GM21367 (cell line): ENCODE measurements around the gene IDI2.
"Not testable (repeated sequence)": the region's sequence is repeated elsewhere in the genome, so short reads cannot be mapped to it uniquely, and the experiment has no call there.

Experiments
- ATAC-seq: cut with Tn5 transposase; IDR thresholded peaks from one replicate; pipeline ENCODE4 v1.9.1; 2021; ENCODE audit not compliant: unreplicated experiment

IDI2 gene

DNA sequence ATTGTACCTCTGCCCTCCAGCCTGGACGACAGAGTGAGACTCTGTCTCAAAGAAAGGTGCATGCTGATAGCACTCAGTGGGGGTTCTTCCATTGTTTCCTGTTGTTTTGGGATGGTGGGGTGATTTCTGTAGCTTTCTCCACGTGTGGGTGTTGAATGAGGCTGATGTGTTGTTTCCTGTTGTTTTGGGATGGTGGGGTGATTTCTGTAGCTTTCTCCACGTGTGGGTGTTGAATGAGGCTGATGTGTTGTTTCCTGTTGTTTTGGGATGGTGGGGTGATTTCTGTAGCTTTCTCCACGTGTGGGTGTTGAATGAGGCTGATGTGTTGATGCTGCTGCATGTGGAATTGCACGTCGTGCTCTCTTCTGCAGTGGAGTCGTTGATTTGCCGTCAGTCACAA lies 15.7 kb downstream of the IDI2 start:
- ATAC-seq, result not testable (repeated sequence)

DNA sequence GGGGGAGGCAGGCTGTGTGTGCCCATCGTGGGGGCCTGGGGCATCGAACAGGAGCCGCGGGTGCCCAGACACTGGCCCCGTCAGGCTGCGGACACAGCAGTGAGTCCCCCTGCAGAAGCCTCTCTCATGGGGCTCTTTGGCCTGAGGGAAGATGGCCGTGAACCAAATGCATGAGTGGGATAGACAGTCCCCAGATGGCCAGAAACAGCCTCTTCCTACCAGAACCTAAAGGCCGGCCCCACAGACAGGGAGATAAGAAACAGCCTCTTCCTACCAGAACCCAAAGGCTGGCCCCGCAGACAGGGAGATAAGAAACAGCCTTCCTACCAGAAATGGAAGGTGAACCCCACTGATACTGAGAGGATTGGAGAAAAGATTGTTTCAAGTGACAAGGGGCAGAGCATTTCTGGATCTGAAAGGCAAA lies 16.6 kb downstream of the IDI2 start:
- no peak for ATAC-seq

DNA sequence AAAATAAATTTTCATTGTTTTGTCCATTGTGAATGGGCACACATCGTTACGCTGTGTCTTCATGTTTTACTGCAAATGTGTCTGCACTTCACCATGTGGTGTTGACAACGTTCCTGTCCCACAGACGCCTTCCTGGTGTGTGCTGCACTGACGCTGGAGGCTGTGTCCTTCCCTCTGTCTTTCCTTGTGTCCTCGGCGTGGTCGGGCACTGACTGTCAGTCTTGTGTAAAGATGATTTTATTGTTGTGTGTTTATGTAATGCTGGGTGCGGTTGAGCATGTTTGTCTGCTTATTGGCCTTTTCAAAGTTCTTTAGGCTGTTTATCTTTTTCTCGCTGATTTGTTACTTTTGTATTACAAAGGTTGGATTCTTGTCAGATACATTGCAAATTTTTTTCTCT lies 18.1 kb downstream of the IDI2 start:
- ATAC-seq, result no peak

DNA sequence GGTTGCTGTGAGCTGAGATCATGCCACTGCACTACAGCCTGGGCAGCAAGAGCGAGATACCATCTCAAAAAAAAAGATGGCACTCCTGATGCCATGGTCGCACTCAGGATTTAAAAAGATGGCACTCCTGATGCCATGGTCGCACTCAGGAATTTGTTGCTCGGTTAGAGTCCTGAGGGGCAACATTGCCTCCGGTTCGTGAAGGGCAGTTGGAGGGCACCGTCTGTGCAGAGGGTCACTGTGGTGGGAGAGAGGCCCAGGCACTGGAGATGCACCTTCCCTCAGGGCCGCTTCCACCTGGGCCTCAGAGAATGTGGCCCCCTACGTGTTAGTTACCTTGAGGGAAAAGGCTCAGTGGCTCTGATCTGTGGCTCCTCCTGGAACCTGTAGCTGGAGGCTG lies 19.1 kb downstream of the IDI2 start:
- ATAC-seq, result no peak

DNA sequence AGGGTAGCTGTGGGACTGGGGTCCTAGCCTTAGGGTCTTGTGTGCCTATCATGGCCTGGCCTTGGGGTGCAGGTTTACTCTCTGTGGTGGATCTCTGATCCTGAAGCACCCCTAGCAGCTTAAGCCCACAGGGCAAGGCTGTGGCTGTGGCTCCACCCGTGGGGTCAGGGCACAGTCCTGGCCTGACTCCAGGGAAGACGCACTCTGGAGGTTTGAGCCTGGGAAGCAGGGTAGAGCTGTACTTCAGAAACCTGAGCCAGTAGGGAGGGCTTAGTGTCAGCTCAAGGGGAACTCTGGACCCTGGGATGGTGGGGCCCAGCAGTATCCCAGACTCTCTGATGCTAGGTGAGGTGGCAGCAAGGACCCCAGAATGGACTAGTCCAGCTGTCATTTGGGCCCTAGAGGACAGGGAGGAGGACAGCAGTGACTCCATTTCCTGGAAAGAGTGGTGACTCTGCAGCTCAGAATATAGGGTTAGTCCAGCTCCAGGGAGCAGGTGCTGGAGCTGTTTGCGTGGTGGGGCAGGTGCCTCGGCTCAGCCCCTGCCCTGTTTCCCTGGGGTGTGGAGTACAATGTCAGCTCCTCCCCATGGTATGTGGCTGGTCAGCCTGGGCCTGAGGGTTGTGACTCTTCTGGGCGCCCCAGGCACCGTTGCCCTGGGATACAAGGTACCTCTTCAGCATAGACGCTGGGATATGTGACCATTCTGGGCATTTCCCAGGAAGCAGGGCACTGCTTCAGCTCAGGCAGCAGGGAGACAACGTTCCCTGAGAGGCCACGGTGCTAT lies 21.6 kb downstream of the IDI2 start:
- no peak for ATAC-seq

DNA sequence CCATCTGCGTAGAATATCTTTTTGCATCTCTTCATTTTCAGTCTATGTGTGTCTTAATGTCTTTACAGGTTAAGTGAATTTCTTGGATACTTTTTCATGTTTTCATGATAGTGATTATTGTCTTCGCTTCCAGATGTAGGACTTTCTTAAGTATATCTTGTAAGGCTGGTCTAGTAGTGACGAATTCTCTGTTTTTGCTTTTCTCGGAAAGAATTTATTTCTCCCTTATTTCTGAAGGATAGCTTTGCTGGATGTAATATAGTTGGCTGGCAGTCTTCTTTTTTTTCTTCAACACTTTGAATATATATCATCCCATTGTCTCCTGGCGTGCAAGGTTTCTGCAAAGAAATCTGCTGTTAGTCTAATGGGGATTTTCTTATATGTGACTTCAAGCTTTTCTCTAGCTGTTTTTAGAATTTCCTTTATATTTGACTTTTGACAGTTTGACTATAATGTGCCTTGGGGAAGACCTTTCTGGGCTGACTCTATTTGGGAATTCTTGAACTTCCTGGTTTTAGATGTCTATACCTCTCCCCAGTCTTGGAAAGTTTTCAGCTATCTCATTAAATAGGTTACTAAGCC lies 23.1 kb downstream of the IDI2 start:
- ATAC-seq, result no peak

DNA sequence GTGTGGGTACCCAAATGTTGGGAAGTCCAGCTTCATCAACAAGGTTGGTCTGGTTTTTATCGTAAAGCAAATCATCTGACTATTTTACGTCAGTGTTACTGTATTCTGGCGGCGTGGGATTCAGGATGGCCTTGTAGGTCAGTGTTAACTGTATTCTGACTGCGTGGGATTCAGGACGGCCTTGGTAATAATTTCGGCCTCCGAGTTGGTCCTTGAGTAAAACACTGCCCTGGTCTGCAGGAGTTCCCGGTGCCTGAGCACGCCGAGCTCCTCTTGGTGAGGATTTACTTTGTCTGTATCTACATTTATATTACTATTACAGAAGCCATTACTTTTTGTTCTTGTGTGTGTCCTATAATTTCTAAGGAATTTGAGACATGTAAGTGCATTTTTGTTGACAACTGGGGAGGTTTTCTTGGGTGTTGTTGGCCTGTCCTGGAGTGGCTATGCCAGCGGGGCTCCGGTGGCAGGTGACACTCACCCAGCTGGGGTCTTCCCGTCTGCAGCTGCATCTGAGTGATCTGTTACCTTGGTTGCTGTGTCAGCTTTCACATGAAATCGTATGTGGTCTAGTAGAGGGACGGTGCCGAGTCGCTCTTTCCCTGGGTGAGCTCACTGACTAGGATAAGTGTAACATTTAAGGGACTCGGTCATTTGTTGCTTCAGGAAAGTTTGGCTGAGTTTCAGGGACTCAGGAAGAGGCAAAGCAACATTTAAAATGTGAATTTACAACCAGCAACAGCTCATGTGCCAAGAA lies 28.2 kb downstream of the IDI2 start:
- ATAC-seq, result no peak

DNA sequence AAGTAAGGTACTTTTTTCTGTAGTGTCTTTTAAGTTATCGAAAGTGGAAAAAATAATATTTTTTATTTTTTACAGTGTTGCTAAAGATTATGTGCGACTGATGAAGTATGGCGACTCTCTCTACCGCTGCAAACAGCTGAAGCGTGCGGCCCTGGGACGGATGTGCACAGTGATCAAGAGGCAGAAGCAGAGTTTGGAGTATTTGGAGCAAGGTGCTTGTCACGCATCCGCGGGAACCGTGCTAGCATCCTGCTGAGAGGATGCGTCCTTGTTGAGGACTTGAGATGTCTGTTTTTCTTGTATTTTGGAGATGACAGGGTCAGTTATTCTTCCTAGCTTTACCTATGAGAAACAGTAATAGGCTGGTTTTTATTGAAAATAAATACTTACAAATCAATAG lies 29.6 kb downstream of the IDI2 start:
- no peak for ATAC-seq

DNA sequence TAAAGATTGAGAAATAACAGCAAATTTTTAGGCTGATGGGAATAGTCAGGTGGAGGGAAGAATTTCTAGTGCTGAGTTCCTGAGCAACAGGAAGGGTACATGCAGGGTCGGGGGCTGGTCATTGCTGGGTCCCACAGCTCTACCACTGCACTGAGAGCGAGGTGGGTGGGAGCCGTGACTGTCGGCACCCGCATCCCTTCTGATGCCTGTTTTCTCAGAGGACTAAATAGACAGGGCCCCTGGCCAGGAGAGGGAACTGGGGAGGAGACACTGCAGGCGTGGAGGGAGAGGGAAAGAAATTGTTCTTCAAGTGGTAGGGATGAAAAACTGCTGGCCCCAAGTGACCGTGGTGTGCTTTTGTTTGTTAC lies 30.1 kb downstream of the IDI2 start:
- no peak for ATAC-seq

DNA sequence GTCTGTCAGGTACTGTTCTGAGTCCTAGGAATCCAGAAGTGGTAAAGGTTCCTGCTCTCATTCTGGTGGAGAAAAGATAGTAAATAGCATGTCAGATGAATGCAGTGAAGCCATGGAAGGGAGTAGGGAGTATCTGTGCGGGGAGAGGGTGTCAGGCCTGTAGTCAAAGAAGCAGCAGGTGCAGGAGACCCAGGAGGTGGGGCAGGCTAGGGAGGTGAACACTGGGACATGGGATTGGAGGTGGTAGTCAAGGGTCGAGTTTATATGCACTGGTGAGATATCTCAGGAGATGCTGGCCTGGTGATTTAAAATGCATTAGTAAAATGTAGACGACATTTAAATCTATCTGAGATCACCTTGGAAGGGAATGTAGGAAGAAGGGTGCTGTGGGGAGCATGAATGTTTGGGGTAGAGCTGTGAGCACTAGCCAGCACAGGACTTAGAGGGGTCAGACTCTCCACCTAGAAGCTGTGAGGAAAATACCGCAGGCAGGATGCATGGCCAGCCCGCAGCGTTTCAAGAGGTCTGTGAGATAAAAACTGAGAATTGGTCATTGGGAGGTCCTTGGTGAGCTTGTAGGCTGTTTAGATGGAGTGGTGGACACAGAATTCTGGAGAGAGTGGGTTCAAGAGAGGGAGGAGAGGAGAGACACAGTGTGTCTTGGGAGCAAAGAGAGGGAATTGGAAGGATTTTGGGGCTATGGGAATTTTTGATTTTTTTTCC lies 30.7 kb downstream of the IDI2 start:
- ATAC-seq, result no peak

DNA sequence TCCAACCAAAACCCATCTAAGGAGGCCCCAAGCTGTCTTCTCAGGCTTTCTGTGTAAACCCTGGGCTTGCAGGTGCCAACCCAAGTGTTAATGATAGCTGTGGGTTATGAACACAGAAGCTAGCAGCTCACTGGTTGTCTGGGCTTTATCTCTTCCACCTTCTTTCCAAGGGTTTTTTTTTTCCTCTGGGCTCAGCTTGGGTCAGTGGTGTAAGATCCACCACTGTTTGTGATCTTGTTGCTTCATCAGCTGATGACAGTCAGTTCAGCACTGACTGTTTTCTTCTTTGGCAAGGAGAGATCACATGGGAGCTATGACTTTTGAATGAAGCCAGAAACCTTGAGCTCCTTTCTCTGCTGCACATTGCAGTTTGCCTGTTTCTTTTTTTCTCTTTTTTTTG lies 32.8 kb downstream of the IDI2 start:
- ATAC-seq, result no peak

DNA sequence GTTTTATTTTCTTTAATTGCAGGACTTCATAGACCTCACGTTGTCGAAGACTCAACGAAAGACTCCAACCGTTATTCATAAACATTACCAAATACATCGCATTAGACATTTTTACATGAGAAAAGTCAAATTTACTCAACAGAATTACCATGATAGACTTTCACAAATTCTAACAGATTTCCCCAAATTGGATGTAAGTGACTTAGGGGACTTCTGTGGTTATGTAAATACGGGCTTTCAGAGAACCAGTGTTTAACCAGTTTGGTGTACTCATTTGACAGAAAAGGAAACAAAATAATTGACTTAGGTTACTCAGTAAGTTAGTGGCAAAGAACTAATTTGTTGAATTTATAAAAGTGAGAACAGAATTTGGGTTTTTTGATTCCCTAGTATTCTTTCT lies 33.2 kb downstream of the IDI2 start:
- no peak for ATAC-seq

DNA sequence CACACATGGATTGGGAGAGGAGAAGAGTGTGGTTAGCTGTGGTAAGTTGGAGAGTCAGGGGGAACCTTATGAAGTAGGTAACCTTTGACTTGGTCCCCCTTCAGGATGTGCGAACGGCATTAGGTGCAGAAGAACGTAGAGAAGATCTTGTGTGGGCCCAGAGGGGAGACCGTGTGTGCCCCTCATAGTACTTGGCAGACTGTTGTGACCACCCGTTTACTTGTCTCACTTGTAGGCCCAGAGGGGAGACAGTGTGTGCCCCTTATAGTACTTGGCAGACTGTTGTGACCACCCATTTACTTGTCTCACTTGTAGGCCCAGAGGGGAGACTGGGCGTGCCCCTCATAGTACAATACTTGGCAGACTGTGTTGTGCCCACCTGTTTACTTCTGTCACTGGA lies 34.9 kb downstream of the IDI2 start:
- ATAC-seq, result no peak

DNA sequence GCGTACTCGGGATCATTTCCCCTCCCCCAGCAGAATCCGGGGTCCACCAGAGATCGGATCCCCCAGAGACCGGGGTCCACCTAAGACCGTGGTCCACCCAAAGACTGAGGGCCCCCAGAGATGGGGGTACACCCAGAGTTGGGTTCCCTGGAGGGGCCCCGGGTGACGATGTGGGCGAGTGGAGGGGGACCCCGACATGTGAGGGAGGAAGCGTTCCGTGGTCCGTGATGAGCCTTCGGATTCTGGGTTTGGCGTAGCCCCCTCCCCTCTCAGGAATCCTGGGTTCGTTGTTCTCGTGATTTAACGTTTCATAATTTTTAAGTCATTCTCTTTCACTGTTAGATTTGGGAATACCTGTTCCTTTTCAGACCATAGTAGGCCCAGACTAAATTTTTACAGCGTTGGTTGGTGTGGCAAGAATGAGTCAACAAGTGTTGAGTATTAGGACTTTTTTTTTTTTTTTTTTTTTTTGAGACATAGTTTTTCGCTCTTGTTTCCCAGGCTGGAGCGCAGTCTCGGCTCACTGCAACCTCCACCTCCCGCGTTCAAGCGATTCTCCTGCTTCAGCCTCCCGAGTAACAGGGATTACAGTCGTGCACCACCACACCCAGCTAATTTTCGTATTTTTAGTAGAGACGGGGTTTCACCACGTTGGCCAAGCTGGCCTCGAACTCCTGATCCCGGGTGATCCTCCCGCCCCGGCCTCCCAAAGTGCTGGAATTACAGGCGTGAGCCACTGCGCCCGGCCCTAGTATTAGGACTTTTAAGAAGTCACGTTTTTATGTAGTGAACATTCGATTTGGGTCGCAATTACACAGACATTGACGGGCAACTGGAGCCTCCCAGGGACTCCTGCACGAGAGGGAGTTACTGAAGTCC lies 36.8 kb downstream of the IDI2 start:
- ATAC-seq, result no peak

DNA sequence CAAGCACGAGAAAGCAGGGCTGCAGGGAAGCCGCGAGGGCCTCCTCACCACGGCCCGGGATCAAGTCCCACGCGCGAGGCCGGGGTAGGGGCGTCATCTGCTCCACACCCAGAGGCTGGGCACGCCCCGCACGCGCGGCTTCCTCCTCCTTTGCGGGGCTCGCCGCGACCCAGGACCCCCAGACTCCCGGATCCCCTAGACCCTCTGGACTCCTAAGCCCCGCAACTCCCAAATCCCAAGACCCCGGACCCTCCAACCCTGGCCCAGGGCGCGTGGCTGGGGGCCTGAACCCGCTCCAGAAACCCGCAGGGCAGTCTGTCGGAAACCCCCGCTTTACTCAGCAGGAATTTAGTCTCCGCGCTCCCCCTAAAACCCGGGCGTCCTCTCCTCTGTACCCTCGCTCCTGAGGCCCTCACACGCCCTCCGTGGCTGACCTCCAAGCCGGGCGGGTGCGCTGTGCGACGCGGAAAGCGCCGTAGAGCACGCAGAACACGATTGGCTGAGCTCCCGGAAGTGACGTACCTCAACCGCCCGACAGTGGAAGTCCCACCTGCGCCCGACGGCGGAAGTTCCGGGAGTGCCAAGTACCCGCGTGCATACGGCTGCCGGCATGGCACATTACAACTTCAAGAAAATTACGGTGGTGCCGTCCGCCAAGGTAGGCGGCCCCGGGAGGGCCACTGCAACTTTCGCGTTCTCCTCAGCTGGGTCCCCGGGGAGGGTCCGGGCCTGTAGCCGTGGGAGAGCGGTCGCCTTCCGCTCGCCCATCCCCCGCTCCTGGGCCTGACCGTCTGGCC lies 37.6 kb downstream of the IDI2 start, which contains the start of gene GTPBP4:
GTPBP4 (plus strand) TSS at position 565 of the 797 bp plus-strand sequence; CDS start at position 611, 46 bp downstream.
- ATAC-seq, result peak; percentile 91

DNA sequence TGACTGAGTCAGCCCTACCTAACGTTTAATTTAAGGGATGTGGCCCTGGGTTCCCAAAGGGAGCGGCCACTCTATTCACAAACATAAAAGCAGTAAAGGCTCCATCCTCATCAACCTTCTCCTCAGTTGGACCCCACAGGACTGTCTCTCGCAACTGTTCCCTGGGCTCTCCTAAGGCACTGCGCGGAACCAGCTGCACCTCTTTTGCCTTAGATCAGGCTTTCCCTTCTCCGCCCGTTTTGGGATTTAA lies 38.1 kb downstream of the IDI2 start:
- ATAC-seq, result no peak

DNA sequence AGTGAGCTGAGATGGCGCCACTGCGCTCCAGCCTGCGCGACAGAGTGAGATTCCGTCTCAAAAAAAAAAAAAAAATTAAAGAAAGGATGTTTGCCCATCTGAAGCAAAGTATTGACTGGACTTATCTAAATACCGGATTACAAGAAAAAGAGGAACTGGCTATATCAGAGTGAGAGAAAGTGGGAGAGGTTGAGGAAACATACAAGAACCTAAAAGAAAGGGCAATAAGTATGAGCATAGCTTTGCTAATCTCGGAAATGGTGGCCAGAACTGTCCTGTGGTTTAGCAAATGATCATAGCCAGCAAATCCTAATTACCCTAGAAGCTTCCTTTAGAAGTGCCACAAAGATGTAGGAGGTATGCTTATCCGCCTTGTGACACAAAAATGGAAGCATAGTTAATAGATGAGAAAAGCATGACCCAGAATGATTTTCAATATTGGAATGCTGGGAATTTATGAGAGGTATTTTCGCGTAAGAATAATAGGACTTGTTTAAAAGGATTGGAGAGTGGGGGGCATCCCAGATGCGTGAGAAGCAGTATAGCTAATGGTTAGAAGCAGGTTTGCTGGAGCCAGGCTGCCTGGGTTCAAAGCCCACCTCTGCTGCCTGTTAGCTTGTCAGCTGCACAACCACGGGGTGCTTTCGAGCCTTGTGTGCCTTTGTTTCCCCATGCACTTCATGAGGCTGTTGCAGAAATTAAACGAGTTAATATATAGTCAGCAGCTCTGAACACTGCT lies 38.6 kb downstream of the IDI2 start:
- ATAC-seq, result no peak

DNA sequence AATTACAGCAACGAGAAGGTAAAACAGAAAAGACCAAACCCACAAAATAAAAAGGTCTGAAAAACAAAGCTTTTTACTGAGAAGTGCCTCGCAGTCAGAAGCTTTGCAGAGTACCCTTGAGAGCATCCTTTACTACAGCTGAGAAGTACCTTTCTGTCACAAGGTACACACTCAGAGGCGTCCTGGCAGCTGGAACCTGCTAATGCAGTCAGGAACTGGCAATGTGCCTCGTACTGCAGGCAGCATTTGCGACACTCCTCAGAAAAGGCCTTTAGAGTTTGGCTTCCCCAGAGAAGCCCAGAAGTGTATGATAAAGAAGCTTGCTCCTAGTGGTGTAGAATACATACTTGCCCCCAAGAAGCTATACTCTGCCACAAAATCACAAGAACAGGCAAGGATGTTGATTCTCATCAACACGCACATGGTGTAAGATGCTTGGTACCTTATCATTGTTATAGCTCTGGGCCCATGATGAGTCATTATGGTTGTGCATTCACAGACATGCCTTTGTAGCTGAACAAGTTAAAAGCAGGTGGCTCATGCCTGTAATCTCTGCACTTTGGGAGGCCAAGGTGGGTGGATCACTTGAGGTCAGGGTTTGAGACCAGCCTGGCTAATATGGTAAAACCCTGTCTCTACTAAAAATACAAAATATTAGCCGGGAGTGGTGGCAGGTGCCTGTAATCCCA lies 39.4 kb downstream of the IDI2 start:
- ATAC-seq, result no peak

DNA sequence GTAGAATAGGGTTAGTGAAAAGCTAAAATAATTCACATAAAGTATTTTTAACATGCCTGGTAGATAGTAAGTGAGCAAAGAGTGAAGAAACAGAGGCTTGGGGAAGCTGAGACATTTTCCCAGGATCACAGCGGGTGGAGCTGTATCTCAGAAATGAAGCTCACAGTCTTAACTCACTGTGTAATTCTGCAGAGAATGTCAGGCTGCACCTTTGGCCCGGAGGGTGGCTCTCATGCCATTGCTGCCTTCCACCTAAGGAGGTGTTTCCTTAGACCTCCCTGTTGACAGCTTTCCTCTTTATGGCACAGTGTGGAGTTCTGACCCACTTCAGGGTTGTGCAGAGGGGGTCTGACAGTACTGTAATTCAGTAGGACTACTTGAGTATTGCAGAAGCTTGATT lies 40.3 kb downstream of the IDI2 start:
- ATAC-seq, result no peak
